DOHH2 (cell line): ENCODE results near the gene OR10A3.

Source experiments
- CTCF ChIP-seq: fragments of 200-600 bp; sonication (generic); IDR thresholded peaks from one replicate; pipeline ENCODE4 v1.5.1; 2014; ENCODE audit warnings: antibody characterized with exemption, mild to moderate bottlenecking, low read depth, low read length; ENCODE audit not compliant: poor library complexity, severe bottlenecking
- EZH2phosphoT487 ChIP-seq: fragments of 200-600 bp; sonication (generic); IDR thresholded peaks from 2 replicates; pipeline ENCODE4 v1.6.1; 2017; ENCODE audit warnings: borderline replicate concordance, mild to moderate bottlenecking, antibody characterized with exemption, low read length, moderate library complexity, mixed read lengths

GRCh38 chr11:7909585-7910285, 31.8 kb downstream of the OR10A3 start:
- no peak for TF ChIP-seq CTCF
- no peak for TF ChIP-seq EZH2phosphoT487
